WI38 (cell line): Measurements from ENCODE around the gene HSD17B1.
A peak's percentile ranks its signal among the peaks of the same experiment; 100 is the strongest.
"Not testable (repeated sequence)": the region's sequence is repeated elsewhere in the genome, so short reads cannot be mapped to it uniquely, and the experiment has no call there.

Source experiments
- H3K4me3 ChIP-seq: 2 replicates; pipeline ENCODE4 v1.5.1; 2011; ENCODE audit warnings: low read depth, mild to moderate bottlenecking, control low read depth, low read length
- CTCF ChIP-seq: IDR thresholded peaks from 2 replicates; pipeline ENCODE4 v1.5.1; 2012; ENCODE audit warnings: low read depth, mild to moderate bottlenecking, control low read depth, low read length

HSD17B1 gene

GRCh38 chr17:42548993-42549755 is 3.5 kb upstream of the HSD17B1 start:
- no peak for TF ChIP-seq CTCF
- H3K4me3 ChIP-seq = no peak overlapping the region

- H3K4me3 ChIP-seq = peak overlapping the region; percentile 81
- TF ChIP-seq CTCF = no peak
These were observed 567 bp downstream of the HSD17B1 start for GRCh38 chr17:42553161-42553818.

GRCh38 chr17:42553866-42554249 is 1.1 kb downstream of the HSD17B1 start:
- no peak for TF ChIP-seq CTCF
- peak overlapping the region; percentile 81 for H3K4me3 ChIP-seq

GRCh38 chr17:42554250-42555121 is 1.8 kb downstream of the HSD17B1 start:
- peak overlapping the region; percentile 81 for H3K4me3 ChIP-seq
- no peak for TF ChIP-seq CTCF

GRCh38 chr17:42555122-42555622 is 2.4 kb downstream of the HSD17B1 start:
- peak overlapping the region; percentile 81 for H3K4me3 ChIP-seq
- no peak for TF ChIP-seq CTCF

- peak; percentile 16; the same call in 1 of the 2 replicates for TF ChIP-seq CTCF
- H3K4me3 ChIP-seq = not testable (repeated sequence)
These were observed 3.4 kb downstream of the HSD17B1 start for GRCh38 chr17:42555961-42556617.
